GM23248 (cell line): Measurements from ENCODE around the gene PCDHGA7.

ENCODE experiments used
- EZH2 ChIP-seq: fragments of 200-600 bp; sonication (generic); IDR thresholded peaks from 2 replicates; pipeline ENCODE4 v1.6.1; 2018; ENCODE audit warnings: antibody characterized with exemption, mild to moderate bottlenecking; ENCODE audit not compliant: insufficient read depth, poor library complexity, severe bottlenecking
- EZH2phosphoT487 ChIP-seq: fragments of 200-600 bp; sonication (generic); IDR thresholded peaks from 2 replicates; pipeline ENCODE4 v1.6.1; 2018; ENCODE audit warnings: antibody characterized with exemption, moderate library complexity, mild to moderate bottlenecking, low read depth; ENCODE audit not compliant: insufficient read depth

- TF ChIP-seq EZH2phosphoT487 (no peak), EZH2 (no peak)
Observed at GRCh38 chr5:141420855-141421488, 38.4 kb downstream of the PCDHGA7 start, which contains the start of gene PCDHGA11.
